Cerebellar nuclear complex (tissue), 1 donor: Measurements from ENCODE around the gene NCF2.

Experiments used
- DNase-seq, 2 experiments: peaks; one replicate each; lab custom pipeline; 2025; lab: John Stamatoyannopoulos, UW

Gene NCF2

DNA sequence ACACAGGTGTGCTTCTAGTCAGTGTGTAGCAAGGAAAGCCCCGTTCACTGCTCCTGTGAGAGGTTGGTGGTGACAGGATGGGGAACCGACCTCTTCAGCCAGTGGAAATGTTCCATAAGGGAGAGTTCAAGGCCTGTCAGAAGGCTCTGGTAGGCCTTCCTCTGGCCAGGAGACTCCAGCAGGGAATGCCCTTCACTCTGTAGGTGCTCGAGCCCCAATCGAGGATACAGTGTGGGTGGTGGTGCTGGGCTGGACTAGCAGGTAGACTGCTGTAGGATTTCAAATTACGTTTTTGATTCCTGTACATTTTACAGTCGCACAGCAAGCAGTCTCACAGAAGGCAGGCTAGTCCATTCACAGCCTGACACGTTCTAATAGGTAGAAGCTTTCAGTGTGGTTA, 37.8 kb downstream of the NCF2 start:
- DNase-seq = no peak

DNA sequence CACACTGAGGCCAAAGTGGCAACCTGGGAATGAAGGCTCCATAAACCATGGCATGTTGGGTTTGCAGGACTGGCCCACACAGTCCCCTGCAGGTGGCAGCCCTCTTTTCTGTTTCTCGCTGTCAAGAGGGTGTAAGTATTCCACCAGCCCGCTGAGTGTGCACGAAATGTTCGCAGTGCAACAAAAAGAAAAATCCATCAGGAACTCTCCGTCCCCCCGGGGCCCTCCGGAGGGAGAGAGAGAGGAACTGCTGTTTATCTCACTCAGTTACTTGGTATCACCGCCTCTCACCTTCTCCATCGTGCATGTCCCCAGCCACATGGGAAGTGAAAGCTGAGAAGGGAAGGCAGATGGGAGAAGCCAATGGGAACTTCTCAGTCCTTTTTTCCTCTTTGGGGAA, 38.3 kb downstream of the NCF2 start:
- no peak for DNase-seq

DNA sequence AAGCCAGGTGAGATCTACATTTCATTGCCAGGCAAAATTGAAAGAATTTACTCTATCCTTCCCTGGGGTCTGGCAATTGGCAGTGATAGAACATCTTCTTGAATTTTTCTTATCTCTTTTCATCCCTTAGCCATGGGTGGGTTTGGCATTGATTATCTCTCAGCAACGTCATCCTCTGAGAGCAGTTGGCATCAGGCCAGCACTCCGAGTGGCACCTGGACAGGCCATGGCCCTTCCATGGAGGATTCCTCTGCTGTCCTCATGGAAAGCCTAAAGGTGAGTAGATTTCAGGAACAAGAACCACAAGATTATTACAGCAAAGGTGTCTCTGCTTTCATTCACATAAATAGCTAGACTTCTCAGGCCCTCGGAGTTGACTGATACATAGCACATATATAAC, 39.3 kb downstream of the NCF2 start:
- DNase-seq = no peak

DNA sequence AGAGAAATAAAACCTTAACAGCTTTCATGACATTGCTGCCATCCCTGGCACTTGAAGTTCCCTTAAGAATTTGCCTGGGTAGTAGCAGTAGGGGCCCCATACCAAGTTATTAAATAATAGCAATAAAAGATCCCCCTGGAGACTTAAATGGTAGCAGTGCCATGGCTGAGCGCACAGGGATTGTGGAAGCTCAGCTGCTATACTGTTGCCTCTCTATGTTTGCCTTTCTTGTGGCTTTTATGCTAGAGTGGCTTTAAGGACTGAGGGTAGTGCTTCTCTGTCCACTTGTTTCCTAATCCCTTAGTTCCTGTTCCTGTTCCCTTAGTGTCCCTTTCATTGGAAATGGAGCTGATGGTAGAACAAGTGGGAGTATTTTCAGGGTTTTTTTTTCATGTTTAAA, 42.1 kb downstream of the NCF2 start:
- DNase-seq = no peak

DNA sequence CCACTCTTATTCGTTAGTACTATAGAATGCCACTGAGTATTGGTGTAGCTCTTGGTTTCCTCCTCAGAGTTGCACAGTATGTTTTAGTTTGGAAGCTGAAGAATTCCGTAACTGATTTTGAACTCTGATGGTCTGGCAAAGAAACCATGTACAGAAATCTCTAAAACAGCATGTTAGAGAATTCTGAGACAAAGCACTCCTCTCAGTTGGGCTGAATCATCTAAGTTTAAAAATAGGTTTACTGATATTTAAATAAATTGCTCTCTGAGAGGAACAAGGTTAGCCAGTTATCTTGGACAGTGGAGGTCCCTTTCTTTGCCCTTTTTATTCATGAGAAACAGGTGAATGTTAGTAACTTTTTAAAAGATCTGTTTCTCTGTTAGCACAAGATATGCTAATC, 43.8 kb downstream of the NCF2 start:
- no peak for DNase-seq

DNA sequence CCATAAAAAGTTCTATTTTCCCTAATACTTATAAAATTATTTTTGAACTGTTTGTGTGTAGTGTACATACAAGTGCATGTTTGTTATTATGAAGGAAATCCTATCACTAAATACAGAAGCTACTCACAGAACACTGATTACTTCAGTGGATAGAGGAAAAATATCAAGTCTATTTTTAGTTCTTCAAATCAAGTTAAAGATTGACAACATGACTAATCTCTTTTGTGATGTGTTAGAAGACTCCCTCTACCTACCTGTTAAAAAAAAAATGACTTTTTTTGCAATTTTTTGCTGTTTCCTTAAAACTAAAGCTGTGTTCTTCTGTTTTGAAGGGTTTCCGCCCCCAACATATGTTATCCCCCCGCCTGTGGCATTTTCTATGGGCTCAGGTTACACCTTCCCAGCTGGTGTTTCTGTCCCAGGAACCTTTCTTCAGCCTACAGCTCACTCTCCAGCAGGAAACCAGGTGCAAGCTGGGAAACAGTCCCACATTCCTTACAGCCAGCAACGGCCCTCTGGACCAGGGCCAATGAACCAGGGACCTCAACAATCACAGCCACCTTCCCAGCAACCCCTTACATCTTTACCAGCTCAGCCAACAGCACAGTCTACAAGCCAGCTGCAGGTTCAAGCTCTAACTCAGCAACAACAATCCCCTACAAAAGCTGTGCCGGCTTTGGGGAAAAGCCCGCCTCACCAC, 45.5 kb downstream of the NCF2 start:
- no peak for DNase-seq

DNA sequence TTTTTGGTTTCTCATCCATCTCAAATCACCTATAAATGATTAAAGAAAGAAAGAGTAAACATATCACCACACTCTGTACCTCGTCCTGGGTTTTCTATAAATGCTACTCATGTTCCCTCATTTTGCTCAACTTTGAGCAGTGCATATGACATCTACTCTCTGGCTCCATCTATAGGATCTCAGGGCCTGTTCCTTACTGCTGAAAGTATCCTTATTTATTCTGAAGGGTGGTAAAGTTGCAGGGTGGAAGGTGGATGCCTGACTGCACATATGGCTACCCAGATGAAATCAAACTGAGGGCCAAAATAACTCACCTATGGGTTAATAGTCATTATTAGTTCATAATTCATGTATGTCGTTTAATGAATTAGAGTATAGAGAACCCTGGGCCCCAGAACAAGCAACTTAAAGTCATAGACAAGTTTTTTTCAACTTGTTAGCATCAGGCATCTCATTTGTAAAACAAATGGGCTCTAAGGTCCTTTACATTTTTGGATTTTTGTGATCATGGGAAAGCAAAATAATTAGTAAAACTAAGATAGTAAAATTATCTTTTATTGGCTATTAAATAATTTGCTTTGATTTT, 46.5 kb downstream of the NCF2 start:
- peak in 1 of 2 experiments; percentile 22 for DNase-seq

DNA sequence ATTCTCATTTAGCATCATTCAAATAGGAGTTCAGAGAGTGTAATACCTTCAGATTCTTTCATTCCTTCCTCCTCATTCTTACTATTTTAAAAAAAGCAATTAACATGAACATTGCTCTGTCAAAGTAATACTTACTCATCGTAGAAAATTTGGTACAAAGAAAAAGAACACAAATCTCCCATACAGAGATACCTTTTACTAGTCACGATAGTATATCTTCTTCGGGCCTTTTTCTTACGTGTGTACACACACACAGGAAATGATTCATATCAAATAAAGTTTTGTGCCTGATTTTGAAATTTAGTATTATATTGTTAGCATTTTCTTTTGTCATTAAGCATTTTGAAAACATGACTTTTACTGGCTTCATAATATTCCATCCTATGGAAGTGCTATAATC, 52.9 kb downstream of the NCF2 start:
- no peak for DNase-seq

DNA sequence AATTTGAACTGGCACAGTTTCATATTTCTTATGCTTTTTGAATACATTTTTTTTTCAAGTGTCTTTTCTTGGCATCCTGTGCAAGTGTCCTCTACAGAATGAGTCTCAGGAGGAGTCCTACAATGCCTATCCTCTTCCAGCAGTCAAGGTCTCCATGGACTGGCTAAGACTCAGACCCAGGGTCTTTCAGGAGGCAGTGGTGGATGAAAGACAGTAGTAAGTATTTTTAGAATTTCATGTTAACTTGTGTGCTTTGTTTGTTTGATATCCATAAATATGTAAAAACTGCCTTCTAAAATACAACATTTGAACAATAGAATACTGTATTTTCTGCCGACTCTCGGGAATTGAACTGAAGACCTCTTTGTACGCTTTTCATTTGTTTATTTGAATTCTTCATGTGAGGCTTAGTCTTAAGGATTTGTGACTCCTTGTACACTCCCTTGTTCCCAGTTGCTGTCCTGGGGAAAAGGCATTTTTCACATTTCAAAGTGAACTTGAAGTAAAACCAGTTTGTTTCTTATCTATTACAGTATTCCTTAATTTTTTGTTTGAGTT, 56.6 kb downstream of the NCF2 start:
- DNase-seq = no peak

DNA sequence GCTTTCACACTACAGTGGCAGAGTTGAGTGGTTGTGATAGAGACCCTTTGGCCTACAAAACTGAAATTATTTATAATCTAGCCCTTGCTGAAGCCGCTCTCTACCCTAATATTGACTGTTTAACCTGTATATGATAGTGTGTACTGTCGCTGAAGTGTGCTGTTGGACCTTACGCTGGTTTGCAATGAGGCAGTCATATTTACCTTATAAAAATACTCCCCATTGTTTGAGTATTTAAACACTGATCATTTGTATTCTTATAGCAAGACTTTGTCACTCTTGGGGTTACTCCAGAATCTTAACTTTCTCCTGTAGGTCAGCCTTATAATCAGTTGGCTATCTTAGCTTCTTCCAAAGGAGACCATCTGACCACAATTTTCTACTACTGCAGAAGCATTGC, 61.7 kb downstream of the NCF2 start:
- DNase-seq = no peak

DNA sequence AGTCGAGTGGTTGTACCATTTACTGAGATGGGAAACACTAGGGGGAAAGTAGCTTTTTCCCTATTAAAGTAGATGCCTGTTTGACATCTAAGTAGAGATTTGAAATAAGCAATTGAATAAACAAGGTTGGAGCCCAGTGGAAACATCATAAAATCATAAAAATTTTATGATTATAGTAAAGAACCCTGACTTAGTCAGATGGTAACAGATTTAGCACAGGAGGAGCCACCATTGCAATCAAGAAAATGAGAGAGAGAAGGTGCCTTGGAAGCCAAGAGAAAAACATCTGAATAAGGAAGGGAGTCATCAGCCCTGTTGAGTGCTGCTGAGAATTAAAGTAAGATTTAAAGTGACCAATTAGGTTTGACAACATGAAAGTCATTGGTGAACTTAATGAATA, 68.2 kb downstream of the NCF2 start:
- DNase-seq = no peak

DNA sequence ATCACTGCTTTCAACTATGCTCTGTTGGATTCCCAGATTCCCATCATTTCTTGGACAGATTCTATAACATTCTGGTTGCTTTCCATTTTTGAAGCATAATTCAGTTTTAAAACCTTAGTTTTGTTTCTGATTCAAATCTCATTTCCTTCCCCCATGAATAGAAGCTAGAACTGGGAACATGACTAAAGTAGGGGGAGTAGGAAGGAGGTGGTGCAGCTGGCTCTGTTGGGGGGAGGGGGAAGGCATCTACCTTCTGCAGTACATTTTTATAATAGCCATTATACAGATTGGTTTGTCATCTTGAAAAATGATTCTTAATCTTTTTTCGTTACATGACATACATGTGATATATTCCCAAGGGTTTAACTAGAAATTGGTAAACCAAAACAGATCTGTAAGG, 69.9 kb downstream of the NCF2 start:
- no peak for DNase-seq

DNA sequence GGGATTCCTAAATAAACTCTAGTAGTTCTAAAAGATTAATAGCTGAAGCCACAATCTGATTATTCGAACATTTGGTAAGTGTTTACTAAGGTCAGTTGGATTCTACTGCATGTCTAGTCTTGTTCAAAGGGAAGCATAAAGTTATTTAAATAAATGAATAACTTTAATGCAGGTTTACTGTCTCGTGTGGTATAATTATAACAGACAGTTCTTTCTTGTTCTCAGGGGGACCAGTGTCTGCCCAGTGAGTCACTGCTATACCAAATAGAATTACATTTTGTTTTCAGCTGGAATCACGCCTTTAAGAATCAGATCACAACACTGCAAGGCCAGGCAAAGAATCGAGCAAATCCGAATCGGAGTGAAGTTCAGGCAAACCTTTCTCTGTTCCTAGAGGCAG, 72.9 kb downstream of the NCF2 start:
- no peak for DNase-seq

DNA sequence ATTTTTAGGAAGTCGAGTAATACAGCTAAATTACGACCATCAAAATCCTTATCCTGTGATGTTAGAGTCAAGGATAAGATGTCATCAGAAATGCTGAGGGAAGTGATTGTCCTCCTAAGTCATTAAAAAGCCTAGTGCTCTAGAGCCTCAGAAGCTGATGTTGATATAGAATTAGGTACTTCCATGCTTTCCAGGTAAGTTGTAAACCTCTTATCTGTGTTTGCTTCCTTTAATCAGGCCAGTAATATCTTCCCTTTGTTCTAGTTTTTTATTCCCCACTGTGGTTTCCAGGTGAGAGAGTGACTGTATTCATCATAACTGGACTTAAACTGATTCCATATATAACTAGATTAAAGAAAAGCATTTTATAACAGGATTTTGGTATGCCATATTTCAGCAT, 73.5 kb downstream of the NCF2 start:
- DNase-seq = no peak

DNA sequence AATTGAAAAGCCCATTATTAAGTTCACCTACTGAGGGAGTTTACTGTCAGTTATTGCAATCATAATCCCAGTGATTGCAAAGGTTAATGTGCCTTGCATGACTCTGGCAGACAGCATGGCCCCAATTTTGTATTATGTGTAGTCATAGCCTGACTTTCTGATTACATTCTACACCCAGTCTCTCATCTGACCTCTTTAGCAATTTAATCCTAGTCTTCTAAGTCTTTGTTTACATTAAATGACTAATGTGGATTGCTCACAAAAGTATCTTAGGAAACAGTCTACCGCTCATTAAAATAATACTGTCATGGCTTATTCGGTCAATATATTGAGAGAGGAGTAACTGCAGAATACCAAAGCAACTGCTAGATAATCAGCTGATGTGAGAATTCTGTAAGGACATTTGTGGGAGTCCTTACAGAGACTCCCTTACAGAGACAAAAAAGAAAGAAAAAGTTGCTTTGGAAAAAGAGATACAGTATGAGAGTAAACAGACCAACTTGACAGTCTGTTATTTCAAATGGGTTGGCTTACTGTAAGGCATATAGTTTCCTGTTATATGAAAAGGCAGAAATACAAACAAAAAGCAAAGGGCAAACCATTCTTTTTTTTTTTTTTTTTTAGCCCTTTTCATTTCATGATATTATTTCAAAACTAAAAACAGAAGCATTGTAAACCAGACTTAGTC, 75.1 kb downstream of the NCF2 start:
- no peak for DNase-seq

DNA sequence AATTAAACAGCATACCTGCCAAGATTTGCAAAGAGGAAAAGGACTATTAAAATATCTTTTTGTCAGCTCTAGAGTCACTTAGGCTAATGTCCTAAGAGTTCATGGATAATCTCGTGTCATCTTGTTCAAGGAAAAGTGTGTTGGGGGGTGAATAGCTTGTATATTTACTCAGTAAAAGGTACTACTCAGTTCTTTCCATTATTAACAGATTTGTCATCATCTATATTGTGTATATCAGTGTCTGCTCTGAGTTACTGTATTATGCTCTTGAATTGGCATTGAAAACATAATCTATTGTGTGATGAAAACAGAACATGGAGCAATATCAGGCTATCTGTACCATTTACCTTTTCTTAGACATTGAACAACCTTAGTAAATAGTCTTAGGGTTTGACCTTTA, 76.0 kb downstream of the NCF2 start:
- DNase-seq = no peak

DNA sequence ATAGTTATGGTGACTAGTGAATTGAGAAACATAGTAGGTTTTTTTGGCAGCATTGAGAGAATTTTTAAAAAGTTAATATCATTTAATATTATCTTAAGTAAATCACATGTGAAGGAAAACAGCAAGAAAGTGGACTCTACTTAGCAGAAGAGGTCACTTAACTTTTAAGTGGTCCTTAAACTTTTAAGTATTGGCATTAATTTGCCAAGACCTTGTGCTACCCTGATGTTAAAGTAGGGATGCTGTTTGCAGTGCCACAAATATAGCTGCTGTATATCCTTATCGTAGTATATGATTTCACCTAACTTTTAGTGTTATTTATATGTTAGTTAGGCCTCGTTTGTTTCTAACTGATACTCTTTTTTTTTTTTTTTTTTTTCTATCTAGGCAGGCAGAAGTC, 77.8 kb downstream of the NCF2 start:
- no peak for DNase-seq

DNA sequence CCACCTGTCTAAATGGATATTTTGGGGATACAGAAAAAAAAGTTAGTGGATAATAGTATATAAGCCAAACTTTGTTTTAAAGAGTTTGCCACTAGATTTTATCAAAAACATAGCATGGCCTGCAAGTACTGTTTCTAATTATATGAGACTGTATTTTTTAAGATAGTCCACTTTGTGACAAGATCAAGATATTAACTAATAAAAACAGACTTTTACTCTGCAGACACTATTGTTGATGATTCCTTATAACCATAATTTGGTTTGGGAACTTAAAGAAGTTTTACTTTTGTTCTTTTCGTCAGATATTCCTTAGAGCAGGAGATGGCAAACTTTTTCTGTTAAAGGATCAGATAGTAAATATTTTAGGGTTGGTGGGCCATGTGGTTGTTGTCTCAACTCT, 81.6 kb downstream of the NCF2 start:
- no peak for DNase-seq

DNA sequence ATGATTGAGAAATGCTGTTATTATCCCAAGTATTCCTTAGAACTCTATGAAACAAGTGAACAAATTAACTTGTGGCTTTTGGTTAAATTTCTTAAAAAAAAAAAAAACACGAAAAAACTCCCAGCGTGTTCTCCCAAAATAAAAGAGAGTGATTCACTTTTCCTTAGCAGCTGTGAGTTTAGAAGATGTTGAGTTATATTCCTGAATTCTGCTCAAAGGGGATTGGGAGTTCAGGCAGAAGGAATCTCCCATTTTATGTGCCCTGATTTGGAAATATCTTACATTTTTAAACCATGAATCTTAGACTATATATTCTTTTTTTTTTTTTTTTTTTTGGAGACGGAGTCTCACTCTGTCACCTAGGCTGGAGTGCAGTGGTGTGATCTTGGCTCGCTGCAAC, 83.7 kb downstream of the NCF2 start:
- no peak for DNase-seq
